ENCODE results near the gene CLSTN2. TPM values are rescaled to one million over a fixed set of nuclear protein-coding genes. Genes with fewer than 3 reads are reported as not detected.

Gene CLSTN2
- total RNA-seq, 1 experiment from 2014 or later = not detected

DNA sequence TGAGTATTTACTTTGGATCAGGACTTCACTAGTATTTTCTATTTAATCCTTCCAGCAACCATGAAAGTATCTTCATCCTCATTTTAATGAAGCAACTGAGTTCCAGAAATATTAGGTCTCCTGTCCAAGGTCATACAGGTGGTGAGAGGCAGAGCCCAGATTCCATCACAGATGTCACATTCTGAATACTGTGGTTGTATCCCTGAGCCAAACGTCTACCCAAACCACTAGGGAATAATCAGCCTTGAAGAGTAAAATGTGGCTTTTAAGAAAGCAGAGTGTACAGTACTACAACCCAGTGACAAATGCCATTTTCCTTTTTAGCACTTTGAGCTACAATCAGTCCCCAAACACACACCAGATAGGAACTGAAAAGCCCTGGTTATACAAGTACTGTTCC lies 649.6 kb downstream of the CLSTN2 start:
- DNase-seq (ENCODE audit: low spot score) = no peak

DNA sequence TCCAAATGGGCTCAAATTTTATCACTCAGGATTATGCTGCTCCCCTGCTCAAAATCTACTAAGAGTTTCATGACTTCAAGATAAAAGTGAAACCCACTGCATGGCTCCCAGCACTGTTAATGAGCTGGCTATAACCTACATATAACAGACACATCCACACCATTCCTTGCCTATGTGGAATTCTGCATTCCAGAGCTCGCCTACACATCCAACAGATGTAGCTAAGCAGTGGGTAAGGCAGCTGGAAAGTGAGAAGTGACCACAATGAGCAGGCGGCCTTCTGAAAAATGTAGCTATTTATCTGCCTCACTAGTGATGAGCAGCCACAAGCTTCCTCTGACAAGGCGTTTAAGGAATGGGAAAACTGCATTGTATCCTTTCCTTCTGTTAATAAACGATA lies 650.8 kb downstream of the CLSTN2 start:
- no peak for DNase-seq (ENCODE audit: low spot score)

DNA sequence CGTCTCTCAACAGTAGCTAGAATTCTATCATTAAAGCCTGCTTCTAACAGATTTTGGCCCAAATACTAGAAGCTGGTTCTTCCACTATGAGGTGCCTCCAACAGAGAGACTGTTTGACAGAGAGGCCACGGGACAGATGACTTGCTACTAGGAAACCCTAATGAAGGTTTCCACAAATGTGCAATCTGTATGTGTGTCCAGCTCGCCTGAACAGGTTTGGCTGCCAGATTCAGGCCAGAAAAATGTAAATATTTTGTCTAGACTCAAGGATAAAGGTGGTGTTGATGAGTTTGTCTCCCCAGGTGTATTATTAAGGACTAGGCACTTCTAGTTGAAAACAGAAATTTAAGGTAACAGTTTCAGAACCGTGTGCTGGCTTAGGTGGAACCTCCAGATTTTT lies 651.3 kb downstream of the CLSTN2 start:
- no peak for DNase-seq (ENCODE audit: low spot score)

DNA sequence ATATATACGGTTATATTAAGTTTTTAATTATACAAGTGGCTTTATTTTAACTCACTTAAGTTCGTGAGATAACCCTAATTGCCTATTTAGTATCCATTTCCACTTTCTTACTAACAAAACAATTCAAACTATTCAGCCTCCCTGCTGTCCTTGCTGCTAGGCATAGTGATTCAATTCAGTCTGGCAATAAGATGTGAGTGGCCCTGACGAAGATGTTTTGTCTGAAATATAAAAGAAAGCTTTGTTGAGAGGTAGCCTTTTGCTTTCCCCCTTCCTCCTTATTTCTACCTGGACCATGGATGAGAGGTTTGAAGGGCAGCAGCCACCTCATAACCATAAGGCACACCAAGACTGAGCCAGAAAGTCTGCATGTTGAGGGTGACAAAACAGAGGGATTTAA lies 653.6 kb downstream of the CLSTN2 start:
- no peak for DNase-seq (ENCODE audit: low spot score)

DNA sequence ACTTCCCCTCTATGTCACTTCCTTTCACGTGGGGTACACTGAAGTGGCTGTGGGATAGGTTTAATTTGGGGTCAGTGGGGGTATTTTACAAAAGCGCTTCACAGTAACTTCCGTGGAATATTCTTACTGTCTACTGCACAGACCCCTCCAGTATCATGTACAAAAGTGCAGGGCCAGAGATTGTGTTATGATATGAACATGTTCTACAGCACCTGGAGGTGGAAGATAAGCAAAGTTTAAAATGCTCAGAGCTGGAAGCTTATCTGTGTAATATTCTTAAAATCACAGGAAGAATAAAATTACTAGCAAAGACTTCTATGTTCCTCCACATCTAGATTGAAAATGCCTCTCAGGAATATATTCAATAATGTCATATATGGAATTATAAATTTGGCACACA lies 658.8 kb downstream of the CLSTN2 start:
- no peak for DNase-seq (ENCODE audit: low spot score)

DNA sequence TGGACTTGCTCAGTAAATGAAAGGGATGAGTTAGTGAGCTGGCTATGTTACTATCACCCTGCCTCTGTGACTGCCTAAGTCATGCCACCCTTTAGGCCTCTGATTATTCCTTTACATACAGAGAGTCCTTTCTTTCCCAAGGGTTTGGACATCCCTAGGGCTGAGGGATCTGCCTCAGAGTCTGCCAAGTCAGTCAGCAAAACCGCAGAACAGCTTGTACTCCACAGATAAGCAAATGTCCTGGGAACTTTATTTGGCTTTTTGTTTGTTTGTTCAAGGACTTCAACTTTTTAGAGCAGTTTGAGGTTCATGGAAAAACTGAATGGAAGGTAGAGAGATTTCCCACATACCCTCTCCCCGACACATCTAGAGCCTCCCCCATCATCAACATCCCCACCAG lies 660.3 kb downstream of the CLSTN2 start:
- DNase-seq (ENCODE audit: low spot score) = no peak

DNA sequence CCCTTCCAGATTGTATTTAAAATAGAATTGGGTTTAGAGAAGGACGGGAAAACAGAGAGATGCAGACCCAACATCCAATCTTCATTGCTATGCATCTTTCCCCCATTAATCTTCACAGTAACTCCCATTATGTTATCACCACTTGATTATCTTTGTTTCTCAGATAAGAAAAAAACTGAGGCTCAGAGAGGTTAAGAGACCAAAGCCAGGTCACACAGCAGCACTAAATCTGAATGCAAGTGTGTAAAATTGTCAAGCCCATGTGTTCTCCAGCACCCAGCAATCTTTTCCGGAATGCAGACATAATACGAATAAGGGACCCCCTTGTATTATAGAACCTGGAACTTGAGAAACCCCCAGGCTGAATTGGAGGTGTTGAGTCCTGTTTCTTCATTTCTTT lies 662.4 kb downstream of the CLSTN2 start:
- no peak for DNase-seq (ENCODE audit: low spot score)

DNA sequence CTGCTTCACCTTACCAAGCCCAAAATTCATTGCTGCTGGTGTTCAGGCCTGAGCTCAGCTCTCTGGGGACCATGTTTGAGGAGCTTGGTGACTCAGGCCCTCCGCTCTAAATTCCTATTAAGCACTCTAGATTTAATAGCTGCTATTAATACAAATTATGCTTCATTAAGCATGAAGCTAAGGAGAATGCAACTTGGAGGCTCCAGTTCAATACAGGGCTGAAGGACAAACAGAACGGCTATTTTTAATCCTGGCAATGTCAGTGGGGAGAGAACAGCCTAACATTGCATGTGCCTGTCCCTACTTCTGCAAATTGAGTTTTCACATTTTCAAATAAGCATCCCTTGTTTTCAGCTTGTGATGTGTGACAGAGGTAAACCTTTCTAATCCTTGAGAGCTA lies 662.8 kb downstream of the CLSTN2 start:
- DNase-seq (ENCODE audit: low spot score) = no peak

DNA sequence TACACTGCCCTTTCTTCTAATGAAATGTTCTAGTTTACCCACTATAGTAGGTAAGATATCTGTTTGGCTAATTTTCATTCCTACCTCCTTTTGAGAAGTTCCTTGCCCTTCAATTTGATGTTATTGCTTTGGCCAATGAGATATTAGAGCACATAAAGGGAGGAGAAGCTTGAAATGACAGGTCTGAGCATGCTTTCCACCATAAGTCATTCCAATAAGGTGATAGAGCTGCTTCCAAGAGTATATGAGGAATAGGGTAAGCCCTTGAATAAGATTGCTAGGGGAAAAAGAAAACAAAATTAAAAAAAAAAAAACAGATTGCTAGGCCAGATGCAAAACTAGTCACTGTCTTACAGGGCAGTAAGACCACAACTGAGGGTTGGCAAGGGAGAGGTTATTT lies 664.0 kb downstream of the CLSTN2 start:
- DNase-seq (ENCODE audit: low spot score) = no peak

DNA sequence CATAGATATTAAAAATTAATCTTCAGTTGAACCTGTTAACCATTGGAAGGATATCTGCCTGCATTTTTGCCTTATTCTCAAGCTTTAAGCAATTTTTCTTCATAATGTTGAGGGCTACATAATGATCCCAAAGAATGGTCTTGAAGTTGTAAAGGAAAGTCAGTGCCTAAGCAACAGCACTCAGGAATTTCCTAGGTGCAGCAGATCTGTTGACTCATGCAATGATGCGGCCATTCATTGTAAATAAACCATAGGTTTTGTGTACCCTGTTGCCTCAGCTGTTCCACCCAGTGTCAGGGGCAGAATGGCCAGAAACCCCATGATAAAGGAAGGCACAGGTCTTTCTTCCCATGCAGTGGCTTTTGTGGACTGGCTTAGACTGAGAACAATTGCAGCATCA lies 664.5 kb downstream of the CLSTN2 start:
- DNase-seq (ENCODE audit: low spot score) = no peak

DNA sequence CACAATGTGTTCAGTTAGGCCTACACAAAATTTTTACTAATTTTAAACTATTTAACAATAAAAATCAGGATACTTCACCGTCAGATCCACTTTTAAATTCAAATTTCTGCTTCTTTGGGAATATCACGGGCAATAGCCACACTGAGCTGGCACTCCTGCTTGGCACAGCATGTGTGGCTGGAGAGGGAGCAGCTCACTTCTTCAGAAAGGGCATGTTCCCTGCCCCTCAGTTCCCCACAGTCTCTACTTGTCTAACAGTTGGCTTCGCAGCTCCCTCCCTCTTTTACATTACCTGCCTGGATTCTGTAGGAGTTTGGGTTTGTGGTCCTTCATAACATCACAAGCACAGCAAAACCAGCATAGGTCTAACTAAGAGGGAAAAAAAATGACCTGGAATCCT lies 666.9 kb downstream of the CLSTN2 start:
- DNase-seq (ENCODE audit: low spot score) = no peak

DNA sequence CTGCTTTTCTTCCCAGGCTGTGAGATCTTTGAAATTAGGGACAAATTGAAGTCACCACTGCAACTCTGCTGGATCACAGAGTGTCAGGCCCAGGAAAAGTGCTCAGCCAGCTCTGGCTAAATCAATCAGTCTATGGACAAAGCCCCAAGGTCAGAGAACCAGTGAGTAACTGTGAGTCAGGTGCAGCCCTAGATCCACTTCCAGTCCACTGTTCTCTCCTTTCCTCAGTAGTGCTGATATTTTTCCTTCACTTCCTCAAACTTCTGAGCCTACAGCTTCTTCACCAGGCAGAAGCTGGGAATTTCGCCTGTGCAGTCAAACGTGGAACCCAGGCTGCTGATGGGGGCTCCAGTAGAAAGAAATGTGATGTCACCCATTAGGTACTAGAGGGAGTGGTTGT lies 667.8 kb downstream of the CLSTN2 start:
- no peak for DNase-seq (ENCODE audit: low spot score)

DNA sequence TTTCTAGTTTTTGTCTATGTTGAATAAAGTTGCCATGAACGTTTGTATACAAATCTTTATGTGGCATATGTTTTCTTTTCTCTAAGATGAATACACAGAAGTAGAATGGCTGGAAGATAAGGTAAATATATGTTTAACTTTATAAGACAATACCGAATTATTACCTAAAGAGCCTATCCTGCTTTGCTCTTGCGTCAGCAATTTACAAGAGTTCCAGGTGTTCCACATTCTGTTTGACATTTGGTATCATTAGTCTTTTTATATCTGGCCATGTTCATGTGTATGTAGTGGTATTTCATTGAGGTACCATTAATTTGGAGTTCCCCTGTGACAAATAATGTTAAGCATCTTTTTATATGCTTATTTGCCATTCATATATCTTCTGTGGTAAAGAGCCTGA lies 668.8 kb downstream of the CLSTN2 start:
- no peak for DNase-seq (ENCODE audit: low spot score)

DNA sequence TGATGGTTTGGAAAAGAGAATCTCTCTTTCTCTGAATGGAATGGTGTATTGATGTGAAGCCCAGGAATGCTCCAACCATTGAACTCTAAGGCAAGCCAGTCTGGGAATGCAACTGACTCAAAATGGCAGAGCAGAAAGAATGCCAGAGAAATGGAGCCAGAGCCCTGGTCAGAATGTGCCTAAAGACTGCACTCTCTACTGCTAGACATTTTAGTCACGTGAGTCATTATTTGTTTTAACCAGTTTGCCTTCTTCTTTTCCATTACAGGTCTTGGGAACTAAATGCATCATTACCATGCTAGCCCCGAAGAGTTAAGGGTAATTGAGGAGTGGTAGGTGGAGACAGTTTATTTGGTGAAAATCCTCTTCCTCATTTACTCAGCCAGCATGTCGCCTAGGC lies 675.6 kb downstream of the CLSTN2 start:
- no peak for DNase-seq (ENCODE audit: low spot score)

DNA sequence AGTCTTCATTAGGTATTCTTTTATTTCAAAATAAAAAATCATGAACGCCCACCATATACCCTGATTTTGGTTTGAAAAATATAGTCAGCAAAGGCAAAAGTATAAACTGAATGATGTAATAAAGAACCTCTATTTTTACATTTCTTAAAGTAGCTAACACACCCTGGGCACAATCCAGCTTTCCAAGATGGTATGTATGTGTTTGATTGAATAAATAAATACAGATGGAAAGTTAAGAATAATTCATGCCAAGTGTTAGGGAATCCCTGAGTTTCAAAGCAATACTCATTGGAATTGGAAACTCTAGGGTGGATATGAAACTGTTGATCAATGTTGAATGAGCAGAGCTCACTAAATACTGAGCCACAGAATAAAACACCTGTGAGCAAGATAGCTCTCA lies 679.0 kb downstream of the CLSTN2 start:
- no peak for DNase-seq (ENCODE audit: low spot score)

DNA sequence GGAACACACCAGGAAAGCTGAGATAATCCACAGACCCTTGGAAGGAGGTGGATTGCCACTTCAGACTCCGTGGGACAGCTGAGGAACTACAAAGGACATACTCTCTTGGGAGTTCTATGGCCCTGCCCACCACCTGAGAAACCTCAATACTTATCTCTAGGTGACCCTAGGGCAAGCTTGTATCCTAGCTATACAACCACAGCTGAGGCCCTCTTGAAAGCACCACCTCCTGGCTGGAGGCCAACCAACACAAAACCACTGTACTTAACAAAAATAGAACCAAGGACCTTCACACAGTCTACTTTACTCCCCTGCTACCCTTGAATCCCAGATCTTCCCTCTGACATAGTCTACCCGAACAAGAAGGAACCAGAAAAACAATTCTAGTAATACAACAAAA lies 682.1 kb downstream of the CLSTN2 start:
- no peak for DNase-seq (ENCODE audit: low spot score)

DNA sequence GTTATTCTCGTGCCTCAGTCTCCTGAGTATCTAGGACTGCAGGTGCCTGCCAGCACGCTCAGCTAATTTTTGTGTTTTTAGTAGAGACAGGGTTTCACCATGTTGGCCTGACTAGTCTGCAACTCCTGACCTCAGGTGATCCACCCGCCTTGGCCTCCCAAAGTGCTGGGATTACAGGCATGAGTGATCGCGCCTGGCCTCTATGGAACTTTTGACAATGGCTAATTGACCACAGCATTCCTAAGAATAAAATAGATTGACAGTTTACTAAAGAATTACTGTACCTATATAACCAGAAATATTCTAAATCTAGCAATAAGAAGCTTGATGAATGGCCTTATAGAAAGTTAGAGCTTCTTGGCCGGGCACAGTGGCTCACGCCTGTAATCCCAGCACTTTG lies 691.9 kb downstream of the CLSTN2 start:
- DNase-seq (ENCODE audit: low spot score) = no peak

Small RNA genes within 50 kb of the gene (small RNA-seq; reads per million reads assigned to genes)
- gene AC048346.1 = not detected

Data from HT-29 (cell line).